ENCODE measurements around the gene MBD3L2B. TPM values are rescaled to one million over a fixed set of nuclear protein-coding genes. Genes with fewer than 3 reads are reported as not detected.

The MBD3L2B gene
- total and polyA plus RNA-seq, 2 experiments from 2014 or later, result not detected

DNA sequence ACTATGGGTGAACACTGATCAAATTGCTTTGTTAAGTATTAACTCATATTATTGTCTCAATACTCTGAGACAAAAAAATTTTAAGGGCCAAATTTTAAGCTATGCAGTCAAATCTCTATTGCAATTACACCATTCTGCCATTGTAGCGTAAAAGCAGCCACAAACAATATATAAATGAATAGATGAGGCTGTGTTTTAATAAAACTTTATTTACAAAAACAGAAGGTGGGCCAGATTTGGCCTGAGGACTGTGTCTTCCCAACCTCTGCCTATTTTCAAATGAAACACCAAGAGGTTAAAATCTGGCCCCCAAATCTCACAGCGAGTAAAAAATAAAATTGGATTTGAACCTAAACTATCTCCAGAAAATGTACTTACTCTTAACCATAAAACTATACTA is 51.7 kb downstream of the MBD3L2B start:
- Histone ChIP-seq H3K27ac (ENCODE audit: low read depth) (no peak overlapping the region), H4K20me1 (replicated peaks; ENCODE audit: insufficient read depth) (no peaks in the 10 kb centered on the region), H3K9me2 (ENCODE audit: insufficient read depth) (no peaks in the 10 kb centered on the region), H3K4me3 (no peak overlapping the region), H3K79me2 (replicated peaks; ENCODE audit: insufficient read depth) (no peaks in the 10 kb centered on the region), H3K27me3 (ENCODE audit: insufficient read depth) (no peaks in the 10 kb centered on the region), H3K36me3 (ENCODE audit: insufficient read depth) (no peaks in the 10 kb centered on the region; the same call in 1 of the 2 replicates), H2AFZ (no peak overlapping the region), H3K4me1 (ENCODE audit: insufficient read depth) (no peaks in the 10 kb centered on the region), H3K4me2 (no peak overlapping the region), H3F3A (replicated peaks; ENCODE audit: low read depth) (no peaks in the 10 kb centered on the region)
- DNase-seq (ENCODE audit: low spot score) (no peak), ATAC-seq (no peak)
- TF ChIP-seq NANOG (IDR thresholded peaks at IDR 0.05; ENCODE audit: borderline replicate concordance) (no peak), STAT1 (IDR thresholded peaks at IDR 0.05; ENCODE audit: unreplicated experiment) (no peak), POLR2AphosphoS5 (IDR thresholded peaks at IDR 0.05; ENCODE audit: low read depth) (no peak), ZNF462 (CRISPR knock-in tag; IDR thresholded peaks at IDR 0.05) (no peak), REST (IDR thresholded peaks at IDR 0.05; ENCODE audit: unreplicated experiment) (no peak), ZNF331 (CRISPR knock-in tag; IDR thresholded peaks at IDR 0.05; ENCODE audit: low read depth) (no peak), ETS1 (IDR thresholded peaks at IDR 0.05) (no peak), JUNB (IDR thresholded peaks at IDR 0.05; ENCODE audit: unreplicated experiment) (no peak), CREB1 (CRISPR knock-in tag; IDR thresholded peaks at IDR 0.05; ENCODE audit: low read depth) (no peak), EZH2phosphoT487 (IDR thresholded peaks at IDR 0.05; ENCODE audit: unreplicated experiment) (no peak)
- TF ChIP-seq, protein P1, sequence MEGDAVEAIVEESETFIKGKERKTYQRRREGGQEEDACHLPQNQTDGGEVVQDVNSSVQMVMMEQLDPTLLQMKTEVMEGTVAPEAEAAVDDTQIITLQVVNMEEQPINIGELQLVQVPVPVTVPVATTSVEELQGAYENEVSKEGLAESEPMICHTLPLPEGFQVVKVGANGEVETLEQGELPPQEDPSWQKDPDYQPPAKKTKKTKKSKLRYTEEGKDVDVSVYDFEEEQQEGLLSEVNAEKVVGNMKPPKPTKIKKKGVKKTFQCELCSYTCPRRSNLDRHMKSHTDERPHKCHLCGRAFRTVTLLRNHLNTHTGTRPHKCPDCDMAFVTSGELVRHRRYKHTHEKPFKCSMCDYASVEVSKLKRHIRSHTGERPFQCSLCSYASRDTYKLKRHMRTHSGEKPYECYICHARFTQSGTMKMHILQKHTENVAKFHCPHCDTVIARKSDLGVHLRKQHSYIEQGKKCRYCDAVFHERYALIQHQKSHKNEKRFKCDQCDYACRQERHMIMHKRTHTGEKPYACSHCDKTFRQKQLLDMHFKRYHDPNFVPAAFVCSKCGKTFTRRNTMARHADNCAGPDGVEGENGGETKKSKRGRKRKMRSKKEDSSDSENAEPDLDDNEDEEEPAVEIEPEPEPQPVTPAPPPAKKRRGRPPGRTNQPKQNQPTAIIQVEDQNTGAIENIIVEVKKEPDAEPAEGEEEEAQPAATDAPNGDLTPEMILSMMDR (conservative IDR thresholded peaks at IDR 0.05; ENCODE audit: low read depth in 2 of 2), result no peak
- H3K9me3 Mint-ChIP-seq, result peaks cover 80% of the 10 kb centered on the region
- peaks cover 25% of the 10 kb centered on the region; the same call in 2 of the 3 replicates for H3K36me3 Mint-ChIP-seq (ENCODE audit: low read depth)
- H3K27me3 Mint-ChIP-seq (ENCODE audit: insufficient read depth, low read depth, poor library complexity), result no peaks in the 10 kb centered on the region
- no peak overlapping the region for H3K27ac Mint-ChIP-seq
- no peaks in the 10 kb centered on the region for H3K4me1 Mint-ChIP-seq
- no peak overlapping the region for H3K4me3 Mint-ChIP-seq
